Right cardiac atrium (tissue), 5 donors: Measurements from ENCODE around the gene BRCA2. TPM values are rescaled to one million over a fixed set of nuclear protein-coding genes. Genes with fewer than 3 reads are reported as not detected.

Experiments
- ATAC-seq, 2 donors: fragments of 200-7000 bp; cut with Tn5 transposase; one replicate each; pipeline versions ENCODE4 v1.8.0 to v1.9.1; 2020; ENCODE audit warnings: moderate library complexity in 2 of 2, mild to moderate bottlenecking in 1 of 2
- DNase-seq, 3 donors: peaks; one replicate each; pipeline ENCODE4 v3.0.0-alpha.2; 2020
- H3K27ac ChIP-seq: one replicate; pipeline ENCODE4 v1.5.1; 2013; ENCODE audit warnings: mild to moderate bottlenecking, low read length, control low read depth, moderate library complexity
- H3K27me3 ChIP-seq: one replicate; pipeline ENCODE4 v1.6.1; 2013; ENCODE audit not compliant: control insufficient read depth, insufficient read depth
- H3K4me1 ChIP-seq: one replicate; pipeline ENCODE4 v1.6.1; 2013; ENCODE audit warnings: low read length; ENCODE audit not compliant: control insufficient read depth, insufficient read depth
- H3K4me3 ChIP-seq: one replicate; pipeline ENCODE4 v1.5.1; 2013; ENCODE audit warnings: low read length, control low read depth
- H3K9me3 ChIP-seq: one replicate; pipeline ENCODE4 v1.6.1; 2013; ENCODE audit warnings: low read length; ENCODE audit not compliant: control insufficient read depth
- WGBS: extraction: QIAGEN DNeasy Blood & Tissue Kit; methylation state at CpG from one replicate; pipeline ENCODE4 v1.1.7; 2013; 5-methylcytosine and 5-hydroxymethylcytosine counted together
- intact Hi-C, 4 donors: fragments of 100-400 bp; cut with DNase I; formaldehyde crosslinking; loops; one replicate each; pipeline versions ENCODE4 v1.11.0 to v1.14.0; 2022 to 2023
- polyA plus RNA-seq: library from polyadenylated mRNA; stranded (reverse); fragments of 200-250 nt; gene quantifications from one replicate; pipeline ENCODE4 v1.2.3, GENCODE V29; 2013
- total RNA-seq, 4 donors: library from RNA; stranded (reverse); fragmentation: NEBNext Ultra II Directional; extraction: Animal tissue kit (Norgen Biotek cat#: 25700); gene quantifications; one replicate each; pipeline ENCODE4 v1.2.1, GENCODE V29; 2021
- donor health status: healthy with polysubstance abuse.
- donor health status: DM: no; HTN: yes; CAD: no.
- donor health status: DM: no; HTN: no; CAD: no.
- donor health status: DM: no; HTN: yes; CAD: no; lungs with severe emphysema.
- donor health status: DM: yes; HTN: yes; CAD: no.

BRCA2 gene
- total and polyA plus RNA-seq, 5 donors: 0.07 to 1.2 (median 1.0) TPM

DNA sequence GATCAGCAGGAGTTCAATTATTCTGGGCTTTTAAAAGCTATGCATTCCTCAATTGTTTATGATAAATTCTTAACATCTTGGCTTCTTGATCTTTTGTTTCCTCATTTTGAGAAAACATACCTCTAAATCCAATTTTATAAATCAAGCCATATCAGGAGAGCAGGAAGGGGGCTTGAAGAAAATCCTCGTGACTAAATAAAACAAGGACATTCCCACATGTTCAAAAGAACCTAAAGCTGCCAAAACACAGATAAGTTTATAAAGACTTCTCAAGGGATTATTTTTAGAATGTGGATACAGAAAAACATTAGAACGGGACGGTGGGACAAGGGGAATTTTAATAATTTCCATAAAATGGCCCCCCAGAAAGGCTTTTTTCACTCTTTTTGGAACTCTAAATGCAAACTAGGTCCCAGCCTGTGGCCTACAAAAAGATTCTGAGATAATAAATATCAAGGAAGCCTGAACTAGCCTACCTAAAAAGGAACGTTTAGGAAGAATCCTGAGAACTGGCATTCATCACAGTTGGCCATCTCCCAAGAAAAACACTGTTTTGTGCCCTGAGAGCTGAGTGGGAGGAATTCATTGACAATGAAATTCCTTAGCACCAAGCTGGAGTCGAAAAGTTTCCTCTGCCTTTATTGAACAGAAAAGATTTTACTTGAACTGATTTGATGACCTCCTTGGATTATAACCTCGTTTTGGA is 30.2 kb upstream of the BRCA2 start:
- intact Hi-C loops: no loop called here
- H3K4me3 ChIP-seq: no peak overlapping the region
- no peaks in the 10 kb centered on the region for H3K9me3 ChIP-seq
- H3K27ac ChIP-seq: no peak overlapping the region
- H3K4me1 ChIP-seq: peaks cover 2% of the 10 kb centered on the region
- DNase-seq (no peak), ATAC-seq (peak; percentile 79 to 88)
- no peaks in the 10 kb centered on the region for H3K27me3 ChIP-seq
- 15% methylated on average over 6 of the region's 6 CpGs for WGBS

DNA sequence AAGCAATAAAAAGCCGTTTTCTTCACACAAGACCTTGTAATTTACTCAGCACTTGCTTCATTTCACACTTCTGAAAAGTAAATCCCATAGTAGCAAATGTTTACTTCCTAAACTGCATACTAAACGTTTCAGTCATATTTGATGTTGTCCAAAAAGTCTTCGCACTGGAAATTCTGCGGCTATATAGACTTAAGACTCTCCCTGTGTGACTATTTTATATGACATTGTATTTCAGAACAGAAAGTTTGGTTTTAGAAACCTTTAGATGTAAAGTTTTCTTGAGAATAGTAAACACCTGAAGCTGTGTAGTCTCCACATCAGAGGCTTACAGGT is 29.7 kb upstream of the BRCA2 start:
- WGBS: 29% methylated on average over 4 of the region's 4 CpGs
- Histone ChIP-seq H3K4me1 (peaks cover 2% of the 10 kb centered on the region), H3K27me3 (no peaks in the 10 kb centered on the region), H3K9me3 (no peaks in the 10 kb centered on the region), H3K27ac (no peak overlapping the region), H3K4me3 (no peak overlapping the region)
- ATAC-seq (no peak), DNase-seq (no peak)
- intact Hi-C loops: no loop called here

DNA sequence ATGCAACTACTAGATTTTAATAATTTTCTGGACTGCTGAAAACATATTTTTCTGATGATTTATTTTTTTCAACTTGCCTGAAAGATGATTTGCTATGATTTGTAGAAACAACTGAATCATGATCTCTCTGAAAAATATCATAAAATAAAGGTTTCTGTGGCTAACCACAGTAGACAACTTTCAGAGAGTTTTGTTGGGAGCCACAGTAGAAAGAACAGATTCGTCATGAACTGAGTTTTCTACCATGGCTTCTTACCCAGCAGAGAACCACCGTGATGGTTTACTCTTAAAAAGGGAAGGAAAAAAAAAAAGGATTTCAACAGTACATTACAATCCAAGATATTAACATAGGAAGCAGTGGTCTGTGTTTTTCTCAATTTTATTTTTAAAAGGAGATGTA is 18.1 kb upstream of the BRCA2 start:
- Histone ChIP-seq H3K27ac (no peak overlapping the region), H3K4me3 (no peak overlapping the region), H3K9me3 (no peaks in the 10 kb centered on the region), H3K27me3 (no peaks in the 10 kb centered on the region), H3K4me1 (no peaks in the 10 kb centered on the region)
- no peak for ATAC-seq
- intact Hi-C loops: no loop called here
- 73% methylated on average over 2 of the region's 2 CpGs for WGBS
- DNase-seq: no peak

DNA sequence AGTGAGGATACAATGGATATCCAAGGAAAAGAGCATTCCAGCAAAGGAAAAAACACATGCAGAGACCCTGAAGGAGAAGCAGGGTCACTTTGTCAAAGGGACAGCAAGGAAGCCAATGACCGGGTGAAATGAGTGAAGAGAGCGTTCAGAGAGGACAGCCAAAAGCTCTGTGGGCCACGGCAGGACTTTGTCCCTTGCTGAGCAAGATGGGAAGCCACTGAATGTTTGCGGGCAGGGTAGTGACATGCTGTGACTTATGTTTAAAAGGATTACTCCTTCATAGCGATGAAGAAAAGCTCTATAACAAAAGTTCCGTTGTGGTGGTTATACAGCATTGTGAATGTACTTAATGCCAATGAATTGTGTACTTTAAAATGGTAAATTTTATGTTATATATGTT is 16.6 kb upstream of the BRCA2 start:
- intact Hi-C loops: no loop called here
- WGBS: 89% methylated on average over 6 of the region's 6 CpGs

DNA sequence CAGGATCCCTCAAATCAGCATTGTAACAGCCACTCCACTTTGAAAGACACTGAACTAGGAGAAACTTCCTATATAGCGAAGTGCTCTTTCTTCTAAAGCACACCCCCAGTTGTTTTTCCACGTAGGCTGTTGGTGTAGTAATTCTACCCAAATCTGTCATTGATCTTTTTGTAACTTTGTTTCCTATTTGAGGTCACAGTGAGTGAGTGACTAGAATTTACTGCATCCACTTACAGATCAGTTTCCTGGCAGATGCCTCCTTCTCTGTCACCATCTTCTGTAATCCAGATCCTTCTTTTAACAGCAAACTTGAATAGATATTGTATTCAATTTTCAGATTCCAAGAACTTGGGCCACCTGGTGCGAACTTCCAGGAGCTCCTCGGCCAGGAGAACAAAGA is 15.4 kb upstream of the BRCA2 start:
- Histone ChIP-seq H3K4me1 (no peaks in the 10 kb centered on the region), H3K27me3 (no peaks in the 10 kb centered on the region), H3K4me3 (no peak overlapping the region), H3K9me3 (no peaks in the 10 kb centered on the region), H3K27ac (no peak overlapping the region)
- DNase-seq (no peak), ATAC-seq (no peak)
- whole genome bisulfite sequencing: 82% methylated on average over 4 of the region's 4 CpGs
- intact Hi-C loops: no loop called here

More for the DNA sequence above, 16.6 kb upstream of the BRCA2 start:
- Histone ChIP-seq H3K4me1 (no peaks in the 10 kb centered on the region), H3K9me3 (no peaks in the 10 kb centered on the region), H3K27ac (no peak overlapping the region), H3K27me3 (no peaks in the 10 kb centered on the region), H3K4me3 (no peak overlapping the region)
- ATAC-seq: no peak
- DNase-seq: no peak

DNA sequence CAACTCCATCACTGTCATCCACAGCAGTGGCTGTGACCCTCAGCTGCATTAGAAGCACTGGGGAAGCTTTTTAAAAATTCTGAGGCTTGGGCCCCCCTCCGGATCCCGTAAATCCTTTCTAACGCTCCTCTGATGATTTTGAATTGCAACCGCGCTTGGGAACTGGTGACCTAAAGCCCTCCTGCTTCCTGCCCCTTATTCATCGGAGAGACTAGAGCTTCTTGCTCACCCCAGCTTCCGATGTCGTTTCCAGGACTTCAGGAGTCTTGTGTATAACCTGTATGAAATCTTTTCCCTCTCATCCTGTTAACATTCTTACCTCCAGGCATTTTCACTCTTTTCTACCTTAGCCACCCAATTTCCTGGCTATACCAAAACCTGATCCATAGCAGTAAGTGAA is 14.9 kb upstream of the BRCA2 start:
- 61% methylated on average over 8 of the region's 8 CpGs for WGBS
- ATAC-seq (no peak), DNase-seq (no peak)
- intact Hi-C loops: no loop called here
- Histone ChIP-seq H3K27me3 (no peaks in the 10 kb centered on the region), H3K4me3 (no peak overlapping the region), H3K4me1 (no peaks in the 10 kb centered on the region), H3K27ac (no peak overlapping the region), H3K9me3 (no peaks in the 10 kb centered on the region)

DNA sequence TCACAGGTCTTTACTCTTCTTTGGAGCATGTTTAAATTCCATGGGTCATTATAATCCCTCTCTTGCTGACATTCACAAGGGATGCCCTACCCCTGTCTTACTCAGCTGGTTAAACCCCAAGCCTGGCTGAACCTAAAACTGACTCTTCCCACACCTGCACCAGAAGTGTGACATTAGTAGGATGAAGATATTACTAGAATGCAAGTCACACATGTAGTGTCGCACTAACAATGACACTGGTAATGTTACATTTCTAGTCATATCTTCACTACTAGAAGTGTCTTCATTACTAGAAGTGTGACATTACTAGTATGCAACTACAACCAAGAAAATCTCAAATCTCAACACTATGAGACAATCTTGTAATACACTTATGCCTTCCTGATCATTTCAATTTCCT is 14.4 kb upstream of the BRCA2 start:
- H3K9me3 ChIP-seq: no peaks in the 10 kb centered on the region
- intact Hi-C loops: no loop called here
- H3K4me3 ChIP-seq: no peak overlapping the region
- DNase-seq (no peak), ATAC-seq (no peak)
- H3K27me3 ChIP-seq: no peaks in the 10 kb centered on the region
- no peak overlapping the region for H3K27ac ChIP-seq
- no peaks in the 10 kb centered on the region for H3K4me1 ChIP-seq
- 92% methylated on average over 1 of the region's 1 CpG for WGBS

DNA sequence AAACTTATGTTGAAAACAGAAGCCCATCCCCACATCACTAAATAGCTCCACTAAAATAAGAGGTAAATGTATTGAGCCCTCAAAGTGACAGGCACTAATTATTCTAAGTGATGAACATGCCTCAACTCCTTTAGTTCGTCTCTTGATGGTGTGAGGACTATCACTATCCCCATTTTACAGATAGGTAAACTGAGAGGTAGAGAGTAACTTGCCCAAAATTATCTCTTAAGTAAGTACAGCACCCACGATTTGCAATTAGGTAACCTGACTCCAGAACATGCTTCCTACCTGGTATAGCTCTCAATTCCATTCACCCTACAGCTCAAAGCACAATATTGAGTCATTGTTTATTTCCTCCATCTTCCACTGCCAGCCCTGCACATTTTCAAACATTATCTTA is 12.8 kb upstream of the BRCA2 start:
- intact Hi-C loops: no loop called here
- Histone ChIP-seq H3K4me1 (no peaks in the 10 kb centered on the region), H3K27ac (no peak overlapping the region), H3K27me3 (no peaks in the 10 kb centered on the region), H3K9me3 (no peaks in the 10 kb centered on the region), H3K4me3 (no peak overlapping the region)
- 88% methylated on average over 2 of the region's 2 CpGs for WGBS
- DNase-seq (no peak), ATAC-seq (no peak)

DNA sequence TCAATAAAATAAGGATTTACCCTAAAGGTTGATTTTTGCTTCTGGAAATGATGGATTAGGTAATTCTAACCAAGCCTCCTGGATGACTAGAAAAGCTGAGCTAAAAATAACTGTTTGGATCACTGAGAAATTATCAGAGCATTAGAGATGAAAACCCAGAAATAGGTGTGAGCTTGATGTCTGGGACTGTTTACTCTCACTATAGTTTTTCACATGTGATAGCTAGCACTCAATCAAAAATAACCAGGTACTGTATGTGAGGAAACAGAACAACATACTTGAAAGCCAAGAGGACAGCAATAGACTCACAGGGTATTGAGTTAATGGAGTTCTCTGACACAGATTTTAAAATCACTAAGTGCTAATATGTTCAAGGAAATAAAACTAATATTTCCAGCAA is 9.7 kb upstream of the BRCA2 start:
- intact Hi-C loops: loop anchor here in 1 of 4 donors (5.0 kb wide), 1 partner anchor 403 kb away; no protein-coding TSS in a partner anchor
- ATAC-seq: no peak
- Histone ChIP-seq H3K27ac (no peak overlapping the region), H3K27me3 (no peaks in the 10 kb centered on the region), H3K4me3 (no peak overlapping the region), H3K4me1 (peaks cover 3% of the 10 kb centered on the region), H3K9me3 (no peaks in the 10 kb centered on the region)
- DNase-seq: no peak

DNA sequence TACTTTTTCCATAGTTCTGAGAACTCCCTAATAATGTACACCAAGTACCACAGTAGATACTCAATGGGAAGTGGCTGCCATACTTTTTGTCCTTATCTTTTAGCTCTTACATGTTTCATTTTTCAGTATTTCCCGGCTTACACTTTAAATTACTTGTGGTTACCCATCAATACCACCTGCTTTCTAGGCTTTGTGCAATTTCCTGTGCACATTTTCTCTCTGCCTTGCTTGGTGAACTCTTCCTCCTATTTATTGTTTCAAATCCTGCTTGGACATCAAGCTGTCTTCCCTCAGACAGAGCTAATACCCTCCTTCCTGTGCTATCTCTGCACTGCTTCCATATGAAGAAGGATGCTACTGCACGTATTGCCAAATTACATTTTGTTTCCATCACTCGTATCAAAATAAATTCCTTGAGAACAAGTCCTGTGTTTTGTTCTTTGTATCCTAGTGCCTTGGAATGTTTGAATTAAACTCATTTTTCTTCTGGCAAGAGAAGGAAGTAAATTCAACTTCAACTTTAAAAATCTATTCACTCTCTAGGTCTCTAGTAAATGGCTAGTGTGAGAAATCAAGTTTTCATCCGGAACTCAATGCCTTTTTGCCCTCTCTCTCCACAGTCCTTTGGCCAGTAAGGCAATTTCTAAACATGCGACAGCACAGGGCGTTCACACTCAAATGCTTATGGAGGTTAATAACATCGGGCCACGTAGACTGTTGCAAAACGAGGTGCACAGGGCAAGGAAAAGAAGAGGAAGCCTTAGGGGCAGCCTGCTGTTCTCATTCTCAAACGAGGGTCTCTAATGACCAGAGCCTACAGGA is 5.8 kb upstream of the BRCA2 start:
- 35% methylated on average over 10 of the region's 10 CpGs for WGBS
- no peaks in the 10 kb centered on the region for H3K9me3 ChIP-seq
- H3K4me3 ChIP-seq: peak overlapping the region; percentile 62
- H3K27ac ChIP-seq: peak overlapping the region; percentile 26
- ATAC-seq (peak; percentile 38 to 61), DNase-seq (no peak)
- intact Hi-C loops: loop anchor here (2.0 to 10.0 kb wide), 10 partner anchors 57 to 485 kb away; no protein-coding TSS in a partner anchor
- H3K27me3 ChIP-seq: no peaks in the 10 kb centered on the region
- H3K4me1 ChIP-seq: peaks cover 5% of the 10 kb centered on the region

DNA sequence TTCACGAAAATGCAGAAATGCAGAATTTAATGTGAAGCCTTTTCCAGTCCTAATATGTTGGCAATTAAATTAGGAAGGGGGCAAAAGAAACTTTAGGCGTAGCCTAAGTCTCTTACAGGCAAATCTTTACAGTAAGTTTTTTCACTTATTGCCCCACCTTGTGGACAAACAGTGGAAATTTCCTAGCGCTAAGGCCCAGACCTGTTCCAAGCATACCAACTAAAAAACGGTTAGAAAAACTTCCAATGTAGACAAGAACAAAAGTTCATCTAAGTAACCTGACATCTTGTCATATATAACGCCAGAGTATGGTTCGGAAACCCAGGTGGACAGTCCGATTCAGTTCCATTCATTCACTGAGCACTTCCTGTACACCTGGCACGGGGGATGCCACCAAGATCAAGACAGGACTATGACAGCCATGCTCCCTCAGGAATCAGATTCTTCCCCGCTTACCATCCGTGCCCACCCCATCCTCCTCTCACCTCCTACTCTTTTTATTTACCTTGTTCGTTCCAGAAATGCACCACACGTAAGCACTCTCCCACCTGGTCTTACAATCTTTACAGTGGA is 5.1 kb upstream of the BRCA2 start:
- 37% methylated on average over 12 of the region's 12 CpGs for WGBS

More for the DNA sequence above, 5.1 kb upstream of the BRCA2 start:
- DNase-seq (no peak), ATAC-seq (peak; percentile 72 to 75)
- no peaks in the 10 kb centered on the region for H3K9me3 ChIP-seq
- intact Hi-C loops: loop anchor here (5.0 to 10.0 kb wide), 8 partner anchors 58 to 485 kb away; no protein-coding TSS in a partner anchor
- H3K4me3 ChIP-seq: peak overlapping the region; percentile 62
- peaks cover 7% of the 10 kb centered on the region for H3K4me1 ChIP-seq
- H3K27ac ChIP-seq: peak overlapping the region; percentile 26
- no peaks in the 10 kb centered on the region for H3K27me3 ChIP-seq
